Measurements from ENCODE around the gene ANKRD55.
"Not testable (repeated sequence)": the region's sequence is repeated elsewhere in the genome, so short reads cannot be mapped to it uniquely, and the experiment has no call there.

- not testable (repeated sequence) for TF ChIP-seq POLR2A (IDR thresholded peaks at IDR 0.05; ENCODE audit: low read depth, low read length); POLR2AphosphoS5 (IDR thresholded peaks at IDR 0.05; ENCODE audit: insufficient read depth, low read depth, low read length); EZH2 (IDR thresholded peaks at IDR 0.05; ENCODE audit: borderline replicate concordance, low read depth, low read length, severe bottlenecking)
- TF ChIP-seq, protein P1, sequence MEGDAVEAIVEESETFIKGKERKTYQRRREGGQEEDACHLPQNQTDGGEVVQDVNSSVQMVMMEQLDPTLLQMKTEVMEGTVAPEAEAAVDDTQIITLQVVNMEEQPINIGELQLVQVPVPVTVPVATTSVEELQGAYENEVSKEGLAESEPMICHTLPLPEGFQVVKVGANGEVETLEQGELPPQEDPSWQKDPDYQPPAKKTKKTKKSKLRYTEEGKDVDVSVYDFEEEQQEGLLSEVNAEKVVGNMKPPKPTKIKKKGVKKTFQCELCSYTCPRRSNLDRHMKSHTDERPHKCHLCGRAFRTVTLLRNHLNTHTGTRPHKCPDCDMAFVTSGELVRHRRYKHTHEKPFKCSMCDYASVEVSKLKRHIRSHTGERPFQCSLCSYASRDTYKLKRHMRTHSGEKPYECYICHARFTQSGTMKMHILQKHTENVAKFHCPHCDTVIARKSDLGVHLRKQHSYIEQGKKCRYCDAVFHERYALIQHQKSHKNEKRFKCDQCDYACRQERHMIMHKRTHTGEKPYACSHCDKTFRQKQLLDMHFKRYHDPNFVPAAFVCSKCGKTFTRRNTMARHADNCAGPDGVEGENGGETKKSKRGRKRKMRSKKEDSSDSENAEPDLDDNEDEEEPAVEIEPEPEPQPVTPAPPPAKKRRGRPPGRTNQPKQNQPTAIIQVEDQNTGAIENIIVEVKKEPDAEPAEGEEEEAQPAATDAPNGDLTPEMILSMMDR (IDR thresholded peaks at IDR 0.05; ENCODE audit: extremely low read depth in 1 of 2, insufficient read depth in 1 of 2, low read depth in 1 of 2, low read length in 2 of 2), result not testable (repeated sequence)
Observed at GRCh38 chr5:56150756-56151155, 82.4 kb downstream of the ANKRD55 start.

Data from endothelial cell of umbilical vein (primary cell).